CD4-positive, alpha-beta T cell treated with Interleukin-15 for 4 hours (primary cell): Measurements from ENCODE around the gene SOBP.
A peak's percentile ranks its signal among the peaks of the same experiment; 100 is the strongest.
"Not testable (repeated sequence)": the region's sequence is repeated elsewhere in the genome, so short reads cannot be mapped to it uniquely, and the experiment has no call there.

Experiments
- DNase-seq: peaks from one replicate; pipeline ENCODE4 v3.0.0-alpha.2; 2020; ENCODE audit warnings: low spot score

Gene SOBP

GRCh38 chr6:107489636-107490565, at the start of gene SOBP:
Gene SOBP (plus strand): TSS chr6:107490117. CDS start chr6:107490617, 500 bp downstream.
- DNase-seq, result peak; percentile 13

GRCh38 chr6:107440936-107441335, 49.0 kb upstream of the SOBP start:
- no peak for DNase-seq

- no peak for DNase-seq
Measured at GRCh38 chr6:107441682-107442081, 48.2 kb upstream of the SOBP start.

GRCh38 chr6:107442938-107443607, 46.8 kb upstream of the SOBP start:
- DNase-seq, result no peak

GRCh38 chr6:107443608-107444267, 46.2 kb upstream of the SOBP start:
- no peak for DNase-seq

GRCh38 chr6:107444277-107444676, 45.6 kb upstream of the SOBP start:
- no peak for DNase-seq

GRCh38 chr6:107447663-107448216, 42.2 kb upstream of the SOBP start:
- DNase-seq, result no peak

GRCh38 chr6:107448776-107449175, 41.1 kb upstream of the SOBP start:
- DNase-seq, result no peak

- peak; percentile 9 for DNase-seq
Measured at GRCh38 chr6:107458672-107459282, 31.1 kb upstream of the SOBP start.

GRCh38 chr6:107459283-107460082, 30.4 kb upstream of the SOBP start, which contains the start of gene PDSS2:
Gene PDSS2 (minus strand): TSS chr6:107459564. CDS start chr6:107459285, 279 bp downstream.
- DNase-seq, result peak; percentile 97

GRCh38 chr6:107460083-107460631, 29.8 kb upstream of the SOBP start:
- no peak for DNase-seq

- DNase-seq, result no peak
Measured at GRCh38 chr6:107466062-107466461, 23.9 kb upstream of the SOBP start.

- DNase-seq, result no peak
Measured at GRCh38 chr6:107470364-107470763, 19.6 kb upstream of the SOBP start.

GRCh38 chr6:107473660-107474059, 16.3 kb upstream of the SOBP start:
- DNase-seq, result no peak

GRCh38 chr6:107475360-107475759, 14.6 kb upstream of the SOBP start:
- not testable (repeated sequence) for DNase-seq

GRCh38 chr6:107475826-107476225, 14.1 kb upstream of the SOBP start:
- DNase-seq, result not testable (repeated sequence)

GRCh38 chr6:107479089-107479690, 10.7 kb upstream of the SOBP start:
- no peak for DNase-seq

GRCh38 chr6:107485157-107485556, 4.8 kb upstream of the SOBP start:
- DNase-seq, result no peak

- DNase-seq, result no peak
Measured at GRCh38 chr6:107488174-107488874, 1.6 kb upstream of the SOBP start.
